ENCODE data around the gene LRRC10B.

Gene LRRC10B

DNA sequence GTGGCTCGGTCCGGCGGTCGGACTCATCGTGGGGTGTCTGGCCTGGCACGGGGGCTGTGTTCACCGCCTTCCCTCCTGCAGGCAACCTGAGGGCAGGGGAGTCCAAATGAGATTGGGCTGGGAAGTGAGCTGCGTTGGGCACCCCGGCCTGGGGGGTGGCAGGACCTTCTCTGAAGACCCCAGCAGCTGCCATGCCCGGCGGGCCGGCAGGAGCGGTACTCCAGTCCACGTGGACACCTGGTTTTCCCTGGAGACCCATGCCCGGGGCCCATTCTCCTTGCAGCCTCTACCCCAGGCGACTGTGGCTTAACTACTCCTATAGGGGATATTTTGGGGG, 24.5 kb downstream of the LRRC10B start:
- no peak for DNase-seq

DNA sequence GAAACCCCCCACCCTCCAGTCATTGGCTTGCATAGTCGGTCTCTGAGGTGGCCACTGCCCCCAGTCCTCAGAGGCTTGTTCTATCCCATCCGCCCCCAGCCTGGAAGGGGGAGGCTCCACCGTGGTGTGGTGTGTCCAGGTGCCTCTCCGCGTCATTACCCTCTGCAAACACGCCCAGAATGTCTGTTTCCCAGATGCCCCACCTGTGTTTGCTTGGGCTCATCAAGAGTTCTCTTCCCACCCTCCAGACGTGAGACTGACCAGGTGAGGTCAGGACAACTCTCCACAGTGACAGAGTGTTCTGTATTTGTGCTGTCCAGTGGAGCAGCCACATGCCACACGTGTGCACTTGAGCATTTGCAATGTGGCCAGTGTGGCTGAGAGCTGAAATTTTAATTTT, 24.9 kb downstream of the LRRC10B start:
- no peak for DNase-seq

DNA sequence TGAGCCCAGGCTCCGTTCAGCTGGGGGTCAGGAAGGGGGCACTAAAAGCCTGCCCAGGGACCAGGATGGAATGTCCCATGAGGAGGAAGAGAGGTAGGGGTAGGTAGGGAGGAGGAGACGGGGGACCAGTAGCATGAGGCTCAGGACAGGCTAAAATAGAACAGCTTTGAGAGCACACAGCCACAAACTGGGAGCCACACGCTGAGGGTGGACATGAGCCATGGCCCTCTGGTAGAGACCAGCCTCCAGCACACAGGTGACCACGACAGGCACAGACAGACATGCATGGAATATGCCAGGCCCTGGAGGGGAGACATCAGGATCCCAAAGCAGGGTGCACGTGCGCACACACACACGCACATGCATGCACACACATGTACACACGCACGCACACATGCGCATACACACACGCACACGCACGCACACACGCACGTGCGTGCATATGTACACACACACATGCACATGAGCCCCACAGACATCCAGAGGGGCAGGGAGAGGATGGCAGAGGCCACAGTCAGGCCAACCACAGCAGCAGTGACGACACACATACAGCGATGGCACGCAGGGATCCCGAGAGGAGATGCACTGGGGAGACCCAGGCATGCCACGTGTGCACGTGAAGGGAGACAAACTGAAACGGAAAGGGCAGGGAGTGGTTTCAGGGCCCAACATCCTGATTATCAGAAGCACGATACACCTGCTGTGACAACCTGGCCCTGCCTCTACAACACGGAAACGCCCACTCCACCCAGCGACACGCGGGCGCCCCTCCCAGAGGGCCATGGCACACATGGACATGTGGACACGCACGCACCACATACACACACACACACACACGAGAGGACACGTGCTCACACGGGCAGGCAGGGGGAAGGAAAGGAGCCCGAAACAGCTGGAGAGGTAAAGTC, 25.7 kb downstream of the LRRC10B start:
- no peak for DNase-seq

DNA sequence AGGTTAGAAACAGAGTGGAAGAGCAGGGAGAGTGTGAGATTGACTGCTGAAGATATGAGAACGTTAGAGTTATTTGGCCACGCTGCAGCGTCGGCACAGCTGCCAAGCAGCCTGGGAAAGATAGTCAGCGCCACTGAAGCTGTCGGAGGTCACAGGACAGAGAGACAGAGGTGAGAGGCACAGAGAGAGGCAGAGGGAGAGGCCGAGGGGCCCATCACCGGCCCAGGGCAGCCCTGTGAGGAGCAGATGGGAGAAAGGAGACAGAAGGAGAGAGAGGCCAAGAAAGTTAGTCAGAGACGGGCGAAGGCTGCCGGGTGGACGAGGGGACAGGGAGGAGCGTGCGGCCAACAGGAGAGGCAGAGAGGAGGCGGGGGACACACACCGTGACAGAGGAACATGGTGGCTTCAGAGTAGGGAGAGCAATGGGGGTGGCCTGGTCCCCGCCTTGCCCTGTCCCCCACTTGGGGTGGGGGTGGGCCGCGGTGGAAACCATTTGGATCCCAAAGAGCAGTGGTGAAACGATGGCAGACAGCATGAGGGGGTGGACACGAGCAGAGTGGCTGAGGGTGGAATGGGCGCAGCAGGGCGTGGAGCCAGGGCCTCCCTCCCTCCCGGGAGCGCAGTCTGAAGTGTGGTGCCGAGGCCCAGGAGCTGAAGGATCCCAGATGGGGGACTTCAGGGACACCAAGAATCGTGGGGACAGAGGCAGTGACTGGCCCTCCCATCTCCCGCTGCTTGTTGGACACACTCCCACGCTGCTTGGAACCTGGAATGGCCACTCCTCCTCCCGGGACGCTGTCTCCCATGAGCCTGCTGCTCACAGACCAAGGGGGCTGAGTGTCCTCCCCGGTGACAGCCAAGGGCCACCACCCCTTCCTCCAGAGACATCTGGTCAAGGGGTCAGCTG, 26.6 kb downstream of the LRRC10B start:
- no peak for DNase-seq

DNA sequence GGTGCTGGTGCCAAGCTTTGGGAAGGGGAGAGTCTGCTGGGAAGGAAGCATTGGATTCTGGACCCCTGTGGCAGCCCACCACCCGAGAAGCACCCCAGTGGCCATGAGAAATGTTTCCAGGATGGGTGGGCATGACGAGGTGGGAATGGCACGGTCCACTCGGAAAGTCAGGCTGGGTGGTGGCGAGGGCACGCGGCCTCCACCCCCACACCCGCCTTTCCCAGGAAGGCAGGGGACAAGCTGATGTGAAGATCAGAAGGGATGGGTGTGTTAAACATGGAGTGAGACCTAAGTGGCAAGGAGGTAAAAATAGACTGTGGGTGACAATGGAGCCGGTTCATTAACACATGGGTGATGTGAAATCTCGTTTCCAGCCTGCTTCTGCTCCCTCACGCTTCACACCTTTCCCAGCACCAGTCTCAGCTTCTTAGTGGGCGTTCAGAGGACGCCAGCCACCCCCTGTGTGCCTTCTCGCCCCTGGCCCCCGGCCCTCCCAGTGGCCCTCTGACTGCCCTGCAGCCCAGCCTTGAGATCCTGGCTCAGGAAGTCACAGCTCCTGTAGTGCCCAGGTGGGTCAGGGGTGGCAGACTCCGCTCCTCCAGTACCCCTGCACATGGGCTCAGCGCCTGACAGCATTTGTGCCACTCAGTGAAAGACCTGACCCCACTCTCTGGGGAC, 27.6 kb downstream of the LRRC10B start:
- no peak for DNase-seq

DNA sequence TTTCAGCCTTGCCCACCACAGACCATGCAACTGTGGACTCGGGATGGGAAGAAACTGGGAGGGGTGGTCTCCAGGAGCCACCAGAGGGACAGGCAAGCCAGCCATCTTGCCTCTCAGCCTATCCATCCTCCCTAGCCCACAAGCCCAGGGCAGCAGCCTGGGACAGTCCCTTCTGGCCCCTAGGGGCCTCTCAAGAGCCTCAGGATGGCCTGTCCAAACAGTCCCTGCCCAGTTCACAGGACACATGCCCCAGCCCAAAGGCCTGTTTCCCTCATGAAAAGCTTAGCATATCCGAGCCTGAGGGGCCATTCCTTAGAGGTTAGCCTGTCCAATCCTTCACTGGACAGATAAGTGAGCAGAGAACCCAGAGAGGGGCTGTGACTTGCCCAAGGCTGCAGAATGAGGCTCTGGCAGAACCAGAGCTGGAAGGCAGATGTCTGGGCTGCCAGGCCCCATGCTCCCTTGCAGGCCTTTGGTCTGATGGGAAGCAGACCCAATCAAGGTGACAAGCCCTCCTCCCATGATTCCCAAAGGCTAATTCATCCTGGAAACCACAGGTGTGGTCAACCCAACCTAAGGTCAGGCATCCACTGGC, 28.2 kb downstream of the LRRC10B start:
- DNase-seq, result no peak

DNA sequence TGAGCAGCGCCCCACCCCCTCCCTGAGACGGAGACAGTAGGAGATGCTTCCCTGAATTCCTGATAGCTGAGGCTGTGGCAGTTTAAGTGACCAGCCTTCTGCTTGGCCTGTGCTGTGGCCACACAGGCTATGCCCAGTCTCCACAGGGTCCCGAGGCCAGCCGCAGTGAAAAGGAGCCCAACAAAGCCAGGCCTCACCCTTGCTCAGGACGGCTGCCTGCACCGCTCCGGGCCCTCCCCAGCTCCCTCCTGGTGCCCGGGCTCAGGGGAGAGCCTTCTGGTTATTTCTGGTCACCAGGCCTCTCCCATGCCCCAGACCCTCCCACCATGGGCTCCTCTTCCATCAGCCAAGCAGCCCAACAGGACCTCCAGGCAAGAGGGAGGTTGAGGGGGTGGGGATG, 28.8 kb downstream of the LRRC10B start:
- no peak for DNase-seq

DNA sequence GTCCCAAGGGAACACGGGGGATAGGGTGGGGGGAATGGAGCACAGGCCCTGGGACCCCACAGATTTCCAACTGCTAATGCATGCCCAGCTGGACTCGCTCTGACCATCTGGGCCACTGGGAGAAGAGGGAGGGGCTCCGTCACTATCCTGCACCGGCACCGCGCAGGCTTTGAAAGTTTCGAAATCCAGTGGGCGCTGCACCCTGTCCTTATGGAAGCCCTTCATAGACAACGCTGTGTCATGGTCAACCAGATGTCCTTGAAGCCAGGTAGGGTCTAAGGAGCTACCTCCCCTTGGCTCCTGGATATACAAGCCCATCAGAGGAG, 30.1 kb downstream of the LRRC10B start:
- no peak for DNase-seq

DNA sequence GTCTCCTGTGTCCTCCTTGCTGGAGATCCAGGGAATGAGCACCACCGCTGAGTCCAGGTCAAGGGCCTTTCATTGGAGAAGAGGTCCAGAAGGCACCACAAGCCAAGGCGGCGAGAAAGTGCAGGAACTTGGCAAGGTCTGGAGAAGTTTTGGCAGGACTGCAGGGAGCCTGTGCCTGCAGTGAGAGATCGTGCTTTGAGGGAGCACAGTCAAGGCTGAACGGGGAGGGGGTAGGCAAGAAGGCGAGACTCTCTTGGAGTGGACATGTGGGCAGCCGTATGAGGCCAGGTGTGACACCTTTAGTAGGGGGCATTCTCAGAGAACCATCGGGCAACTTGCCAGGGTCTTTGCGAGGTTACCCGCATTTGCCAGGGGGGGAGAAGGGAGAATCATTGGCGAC, 30.5 kb downstream of the LRRC10B start:
- no peak for DNase-seq

DNA sequence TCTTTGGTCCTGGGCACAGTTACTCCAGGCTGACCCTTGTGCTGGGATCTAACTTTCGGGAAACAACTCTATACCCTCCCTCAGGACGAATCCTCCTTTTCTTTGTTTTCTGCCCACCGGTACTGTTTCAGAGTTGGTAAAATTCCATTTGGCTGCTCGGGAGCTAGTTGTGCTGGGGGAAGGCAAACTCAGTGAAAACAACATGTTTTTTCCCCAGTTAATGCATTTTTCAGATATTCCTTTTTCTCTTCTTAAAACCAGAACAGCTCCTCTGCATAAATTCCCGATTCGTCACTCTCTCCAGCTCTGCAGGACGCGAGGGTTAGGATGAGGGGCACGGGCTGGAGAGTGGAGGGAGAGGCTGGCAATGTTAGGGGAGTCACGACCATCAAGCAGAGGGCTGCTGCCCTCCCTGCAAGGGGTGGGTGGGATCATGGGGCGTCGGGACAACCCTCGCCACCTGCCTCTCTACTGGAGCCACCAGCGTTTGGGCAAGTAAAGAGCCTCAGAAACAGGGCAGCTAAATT, 31.3 kb downstream of the LRRC10B start:
- DNase-seq, result no peak

DNA sequence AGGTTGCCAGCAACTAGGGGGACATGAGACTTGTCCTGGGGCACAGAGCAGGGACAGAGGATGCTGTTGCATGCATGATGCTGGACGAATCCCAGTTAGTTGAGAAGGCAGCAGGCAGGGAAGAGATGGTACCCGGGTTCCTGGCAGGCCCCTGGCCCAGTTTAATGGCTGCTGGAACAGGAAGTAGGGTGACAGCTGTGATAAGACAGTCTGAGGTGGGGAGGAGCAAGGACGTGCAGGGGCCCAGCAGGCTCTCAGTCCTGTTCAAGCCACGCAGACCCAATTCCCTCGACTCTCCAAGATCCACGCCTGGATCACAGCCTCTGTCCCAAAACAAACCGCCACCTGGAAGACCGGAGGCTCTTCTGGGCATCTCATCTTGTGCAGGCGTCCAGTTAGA, 32.0 kb downstream of the LRRC10B start:
- DNase-seq, result no peak

DNA sequence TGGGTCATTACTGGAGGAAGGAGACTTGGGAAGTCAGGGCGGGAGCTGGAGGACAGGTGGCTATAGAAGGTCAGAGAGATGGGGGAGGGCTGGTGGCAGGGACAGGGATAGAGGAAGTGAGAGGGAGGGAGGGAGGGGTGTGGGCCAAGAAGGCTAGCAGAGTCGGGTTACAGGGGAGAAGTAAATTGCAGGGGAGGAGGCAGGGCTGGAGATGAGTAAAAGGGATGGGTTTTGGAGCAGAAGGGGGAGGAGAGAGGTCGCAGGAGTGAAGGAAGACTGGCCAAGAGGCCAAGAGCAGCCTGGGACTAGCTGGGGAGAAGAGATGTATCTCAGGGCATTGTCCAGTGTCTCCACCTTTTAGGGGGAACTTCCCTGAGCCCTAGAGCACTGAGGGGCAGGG, 33.0 kb downstream of the LRRC10B start:
- DNase-seq, result no peak

DNA sequence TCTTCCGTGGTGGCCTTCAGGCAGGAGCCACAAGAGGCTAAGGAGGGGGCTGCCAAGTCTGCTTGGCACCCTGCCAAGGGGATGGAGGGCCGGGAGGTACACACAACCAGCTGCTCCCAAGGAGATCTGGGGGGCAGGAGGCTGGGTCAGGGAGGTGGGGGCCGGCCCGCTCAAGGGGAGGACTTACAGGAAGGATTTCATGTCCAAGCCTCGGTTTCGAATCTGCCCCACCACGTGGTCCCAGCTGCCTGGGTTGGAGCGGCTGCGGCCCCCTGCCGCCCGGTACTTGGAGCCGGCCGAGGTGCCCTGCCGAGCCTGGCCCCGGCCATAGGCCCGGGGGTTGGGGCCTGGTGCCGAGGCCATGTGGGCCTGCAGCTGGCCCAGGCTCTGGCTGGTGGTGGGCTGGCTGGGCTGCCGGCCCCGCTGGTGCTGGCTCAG, 33.5 kb downstream of the LRRC10B start:
- DNase-seq, result no peak

DNA sequence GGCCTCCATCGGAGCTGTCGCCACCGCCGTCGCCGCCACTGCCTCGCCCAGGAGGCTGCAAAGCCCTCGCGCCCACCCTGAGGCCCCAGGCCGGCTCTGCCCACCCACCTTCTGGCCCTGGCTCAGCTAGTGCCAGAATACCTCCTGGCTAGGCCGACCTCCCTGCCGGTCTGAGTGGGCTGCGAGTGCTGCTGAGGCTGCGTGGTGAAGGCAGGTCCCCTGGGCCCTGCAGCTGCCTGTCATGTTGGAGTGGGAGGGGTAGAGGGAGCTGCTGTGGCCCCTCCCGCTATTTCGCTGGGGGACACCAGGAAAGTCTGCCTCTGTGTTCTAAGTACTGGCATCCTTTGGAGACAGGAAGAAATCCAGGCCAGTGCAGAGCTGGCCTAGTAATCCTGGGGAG, 34.2 kb downstream of the LRRC10B start:
- no peak for DNase-seq

DNA sequence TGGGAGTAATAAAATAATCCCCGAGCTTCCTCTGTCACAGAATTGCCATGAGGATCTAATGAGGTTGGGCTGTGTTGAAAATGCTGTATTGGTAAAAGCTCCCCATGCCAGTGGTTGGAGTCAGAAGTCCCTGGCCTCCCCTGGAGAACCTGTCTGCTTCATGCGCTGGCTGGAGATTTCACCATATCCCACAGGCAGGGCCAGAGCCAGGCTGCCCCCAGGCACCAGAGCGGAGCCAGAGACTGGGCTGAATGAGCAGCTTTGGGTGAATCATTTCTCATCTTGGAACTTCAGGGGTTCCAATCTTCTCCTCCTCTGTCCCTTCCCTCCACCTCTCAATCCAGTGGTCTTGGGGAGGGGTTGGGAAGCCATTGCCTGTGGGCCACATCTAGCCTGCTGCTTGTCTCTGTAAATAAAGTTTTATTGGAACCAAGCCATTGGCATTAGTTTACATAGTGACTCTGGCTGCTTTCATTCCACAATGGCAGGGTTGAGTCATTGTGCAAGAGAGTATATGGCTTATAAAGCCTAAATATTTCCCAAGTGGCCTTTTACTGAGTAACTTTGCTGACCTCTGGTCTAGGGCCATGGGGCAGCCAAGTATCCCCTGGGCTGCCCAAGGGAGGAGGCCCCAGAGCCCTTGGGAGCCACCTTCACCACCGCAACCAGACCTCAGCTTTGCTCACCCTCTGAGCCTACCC, 35.2 kb downstream of the LRRC10B start:
- no peak for DNase-seq

DNA sequence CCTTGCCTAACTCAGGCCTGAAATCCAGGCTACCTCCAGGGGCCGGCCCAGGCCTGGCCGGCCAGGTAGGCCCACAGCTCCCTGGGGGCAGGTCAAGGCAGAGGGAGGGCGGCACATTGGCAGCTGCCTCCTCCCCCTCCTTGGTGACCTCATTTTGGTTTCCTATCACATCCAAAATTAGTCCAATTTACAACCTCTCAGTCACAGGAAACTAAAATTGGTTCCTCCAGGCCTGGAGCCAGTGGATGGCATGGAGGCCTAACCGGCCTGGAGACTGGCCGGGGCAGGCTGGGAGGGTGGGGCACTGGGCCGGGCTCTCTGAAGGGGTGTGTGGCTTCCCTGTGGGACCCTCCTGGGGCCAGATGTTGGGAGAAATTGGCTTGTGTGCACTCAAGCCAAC, 35.9 kb downstream of the LRRC10B start:
- DNase-seq, result no peak

DNA sequence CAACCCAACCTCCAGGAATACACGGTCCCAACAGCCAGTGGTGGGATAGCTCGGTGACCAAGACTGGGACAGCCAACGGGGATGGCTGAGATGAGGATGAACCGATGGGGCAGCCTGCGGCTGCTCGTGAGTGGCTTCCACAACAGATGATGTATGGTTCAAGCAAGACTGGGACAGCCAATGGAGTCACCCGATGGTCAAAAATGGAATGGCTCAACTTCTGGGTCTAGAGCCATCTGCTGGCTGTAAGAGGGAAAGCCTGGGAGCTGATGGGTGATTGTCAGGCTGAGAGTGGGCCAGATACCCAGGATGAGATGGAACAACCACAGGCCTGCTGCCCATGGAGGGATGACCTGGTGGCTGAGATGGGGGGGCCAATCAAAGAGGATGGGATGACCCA, 36.8 kb downstream of the LRRC10B start:
- no peak for DNase-seq

DNA sequence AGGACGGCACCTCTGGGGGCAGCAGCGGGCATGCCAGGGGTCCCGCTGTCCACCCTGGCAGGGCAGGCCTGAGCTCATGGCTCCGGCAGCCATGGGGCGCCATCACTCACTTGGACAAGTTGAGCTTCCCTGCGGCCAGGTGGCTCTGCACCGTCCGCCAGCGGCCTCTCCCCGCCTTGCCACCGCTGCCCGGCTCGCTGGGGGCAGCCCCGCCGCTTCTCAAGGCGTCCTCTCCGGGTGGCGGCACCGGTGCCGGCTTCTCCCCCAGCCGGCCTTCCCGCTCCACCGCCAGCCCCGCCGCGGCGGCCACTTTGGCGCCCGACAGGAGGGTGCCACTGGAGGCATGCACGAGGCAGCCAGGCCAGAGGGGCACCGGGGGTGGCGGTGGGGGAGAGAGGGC, 37.4 kb downstream of the LRRC10B start:
- no peak for DNase-seq

DNA sequence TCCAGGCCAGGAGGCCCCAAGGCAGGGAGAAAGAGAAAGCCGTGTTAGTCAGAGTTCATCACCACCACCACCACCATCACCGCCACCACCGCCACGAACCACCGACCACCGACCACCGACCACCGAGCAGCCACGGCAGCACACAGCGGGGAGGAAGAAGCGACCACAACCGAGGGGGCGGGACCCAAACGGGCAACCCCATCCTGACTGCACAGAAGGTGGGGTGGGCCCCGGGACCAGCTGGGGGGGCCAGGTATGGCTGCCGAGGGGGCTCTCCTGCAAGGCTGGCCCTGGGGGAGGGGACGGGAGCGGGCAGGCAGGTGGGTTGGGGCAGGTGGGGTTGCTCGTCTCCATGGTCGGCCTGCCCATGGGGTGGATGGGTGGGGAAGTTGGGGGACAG, 38.1 kb downstream of the LRRC10B start:
- no peak for DNase-seq

DNA sequence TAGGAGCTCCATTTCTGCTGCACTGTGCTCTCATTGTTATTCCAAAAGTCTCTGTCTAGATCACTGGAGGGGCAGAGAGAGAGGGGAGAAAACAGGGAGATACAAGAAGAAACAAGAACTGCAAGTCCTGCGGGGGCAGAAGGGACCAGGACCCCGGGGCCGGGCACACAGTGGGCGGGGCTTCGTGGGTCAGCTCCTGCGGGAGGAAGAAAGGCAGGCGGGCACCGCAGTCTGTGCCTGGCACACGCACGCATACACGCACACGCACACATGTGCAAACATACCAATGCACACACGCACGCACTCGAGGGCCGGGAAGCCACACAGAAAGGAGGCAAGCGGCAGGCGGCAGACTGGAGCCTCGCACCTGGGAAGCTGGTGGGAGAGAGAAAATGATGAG, 38.7 kb downstream of the LRRC10B start:
- no peak for DNase-seq

DNA sequence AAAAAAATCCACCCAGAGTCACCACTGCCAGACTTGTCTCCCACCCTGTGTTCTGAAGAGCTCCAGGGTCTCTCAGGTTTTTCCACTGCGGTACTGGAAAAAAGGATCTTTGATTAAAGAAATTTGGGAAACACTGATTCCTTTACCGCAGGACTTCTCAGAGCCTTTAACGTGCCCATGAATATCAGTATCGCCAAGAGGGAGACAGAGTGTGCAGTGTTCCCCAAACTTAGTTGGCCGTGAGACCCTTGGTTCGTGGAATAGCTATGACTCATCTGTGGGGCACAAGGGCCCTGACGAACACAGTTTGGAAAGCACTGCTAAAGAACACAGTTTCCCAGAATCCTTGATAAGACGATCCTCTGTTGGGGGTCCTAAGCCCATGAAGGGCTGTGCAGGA, 40.6 kb downstream of the LRRC10B start:
- DNase-seq, result no peak
